HG02943 (cell line): ENCODE results near the gene CDC6.

Source experiments
- ATAC-seq: cut with Tn5 transposase; IDR thresholded peaks from one replicate; pipeline ENCODE4 v1.9.1; 2021; ENCODE audit warnings: mild to moderate bottlenecking, low read depth, moderate library complexity; ENCODE audit not compliant: unreplicated experiment

CDC6 gene

DNA sequence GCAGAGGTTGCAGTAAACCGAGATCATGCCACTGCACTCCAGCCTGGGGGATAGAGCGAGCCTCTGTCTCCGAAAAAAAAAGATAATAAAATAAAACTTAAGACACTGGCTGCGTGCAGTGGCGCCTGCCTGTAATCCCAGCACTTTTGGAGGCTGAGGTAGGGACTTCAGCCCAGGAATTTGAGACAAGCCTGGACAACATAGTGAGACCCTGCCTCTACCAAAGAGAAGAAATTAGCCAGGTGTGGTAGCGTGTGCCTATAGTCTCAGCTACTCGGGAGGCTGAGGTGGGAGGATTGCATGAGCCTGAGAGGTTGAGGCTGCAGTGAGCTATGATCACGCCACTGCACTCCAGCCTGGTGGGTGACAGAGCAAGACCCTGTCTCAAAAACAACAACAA lies 47.9 kb downstream of the CDC6 start:
- ATAC-seq = no peak

DNA sequence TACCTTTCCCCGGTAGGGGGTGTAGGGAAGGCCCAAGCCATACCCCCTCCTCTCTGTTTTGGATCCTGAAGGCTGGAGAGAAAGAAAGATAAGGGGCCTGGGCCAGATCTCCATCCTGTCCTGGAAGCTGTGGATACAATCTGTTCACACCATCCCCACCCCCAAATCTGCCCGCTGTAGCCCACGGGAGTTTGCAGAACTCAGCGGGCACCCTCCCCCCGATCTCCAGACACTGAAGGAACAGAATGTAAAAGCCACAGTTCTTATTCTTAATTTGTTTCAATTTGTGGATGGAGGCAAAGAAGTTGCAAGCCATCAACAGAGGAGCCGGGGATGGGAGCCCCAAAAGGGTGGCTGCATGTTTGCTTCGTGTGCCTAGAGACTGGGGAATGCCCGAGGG lies 49.7 kb downstream of the CDC6 start:
- ATAC-seq = no peak

DNA sequence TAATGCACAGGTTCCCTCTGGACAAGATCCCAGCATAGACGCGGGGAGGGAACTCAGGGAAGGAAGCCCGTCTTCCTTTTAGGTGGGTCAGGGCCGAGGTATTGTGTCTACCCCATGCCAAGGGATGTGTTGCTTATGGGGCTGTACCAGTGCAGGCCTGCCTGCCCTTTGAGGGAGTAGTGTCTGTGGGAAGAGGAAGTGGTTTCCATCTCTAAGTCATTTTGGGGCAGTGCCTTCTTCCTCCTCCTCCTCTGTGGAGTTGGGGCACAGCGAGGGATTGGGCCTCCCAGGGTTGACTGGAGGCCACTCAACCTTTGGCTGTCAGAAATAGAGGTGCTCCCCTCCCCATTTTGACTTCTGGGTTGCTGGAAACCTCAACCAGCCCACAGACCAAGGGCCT lies 50.4 kb downstream of the CDC6 start:
- no peak for ATAC-seq

DNA sequence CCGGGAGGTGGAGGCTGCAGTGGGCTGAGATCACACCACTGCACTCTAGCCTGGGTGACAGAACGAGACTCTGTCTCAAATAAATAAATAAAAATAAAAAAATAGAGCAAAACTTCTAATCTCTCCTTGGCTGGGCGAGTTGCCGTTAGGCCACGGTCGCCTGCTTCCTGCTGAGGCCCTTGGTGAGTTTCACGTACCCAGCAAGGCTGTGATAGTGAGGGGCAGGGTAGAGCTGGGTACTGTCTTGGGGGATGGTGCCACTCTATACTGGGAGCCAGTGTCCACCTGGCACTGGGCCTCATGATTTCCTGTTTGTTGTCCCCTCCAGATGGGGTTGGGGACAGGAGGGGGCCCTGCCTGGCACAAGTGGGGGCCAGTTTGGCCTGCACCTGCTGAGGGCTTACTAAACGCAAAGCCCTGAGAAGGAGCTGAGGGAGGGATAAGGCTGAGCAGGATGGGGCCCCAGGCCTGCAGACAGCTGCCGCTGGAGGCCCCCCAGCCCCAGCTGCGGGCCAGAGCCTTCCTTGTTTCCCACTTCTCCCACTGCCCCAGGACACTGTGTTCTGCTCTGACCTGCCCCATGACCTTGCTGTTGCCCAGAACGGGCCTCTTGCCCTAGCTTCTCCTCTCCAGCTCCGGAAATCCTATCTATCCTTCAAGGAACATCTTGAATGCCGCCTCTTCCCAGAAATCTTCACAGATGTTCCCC lies 51.4 kb downstream of the CDC6 start:
- ATAC-seq = no peak

DNA sequence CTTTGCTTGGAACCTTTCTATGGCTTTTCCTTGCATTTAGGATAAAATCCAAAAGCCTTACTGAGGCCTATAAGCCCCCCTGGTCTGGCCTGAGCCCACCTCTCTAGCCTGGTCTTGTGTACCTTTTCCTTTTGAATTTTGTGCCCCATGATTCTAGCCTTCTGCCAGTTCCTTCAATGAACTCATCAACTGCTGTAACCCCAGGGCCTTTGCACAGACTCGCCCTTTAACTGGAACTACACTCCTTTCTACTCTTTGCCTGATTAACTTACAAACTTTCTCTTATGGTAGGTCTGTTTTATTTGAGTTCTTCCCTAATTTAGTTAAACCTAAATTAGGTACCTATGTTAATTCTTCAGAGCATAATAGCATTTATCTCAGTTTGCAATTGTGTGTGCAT lies 52.6 kb downstream of the CDC6 start:
- ATAC-seq = no peak

DNA sequence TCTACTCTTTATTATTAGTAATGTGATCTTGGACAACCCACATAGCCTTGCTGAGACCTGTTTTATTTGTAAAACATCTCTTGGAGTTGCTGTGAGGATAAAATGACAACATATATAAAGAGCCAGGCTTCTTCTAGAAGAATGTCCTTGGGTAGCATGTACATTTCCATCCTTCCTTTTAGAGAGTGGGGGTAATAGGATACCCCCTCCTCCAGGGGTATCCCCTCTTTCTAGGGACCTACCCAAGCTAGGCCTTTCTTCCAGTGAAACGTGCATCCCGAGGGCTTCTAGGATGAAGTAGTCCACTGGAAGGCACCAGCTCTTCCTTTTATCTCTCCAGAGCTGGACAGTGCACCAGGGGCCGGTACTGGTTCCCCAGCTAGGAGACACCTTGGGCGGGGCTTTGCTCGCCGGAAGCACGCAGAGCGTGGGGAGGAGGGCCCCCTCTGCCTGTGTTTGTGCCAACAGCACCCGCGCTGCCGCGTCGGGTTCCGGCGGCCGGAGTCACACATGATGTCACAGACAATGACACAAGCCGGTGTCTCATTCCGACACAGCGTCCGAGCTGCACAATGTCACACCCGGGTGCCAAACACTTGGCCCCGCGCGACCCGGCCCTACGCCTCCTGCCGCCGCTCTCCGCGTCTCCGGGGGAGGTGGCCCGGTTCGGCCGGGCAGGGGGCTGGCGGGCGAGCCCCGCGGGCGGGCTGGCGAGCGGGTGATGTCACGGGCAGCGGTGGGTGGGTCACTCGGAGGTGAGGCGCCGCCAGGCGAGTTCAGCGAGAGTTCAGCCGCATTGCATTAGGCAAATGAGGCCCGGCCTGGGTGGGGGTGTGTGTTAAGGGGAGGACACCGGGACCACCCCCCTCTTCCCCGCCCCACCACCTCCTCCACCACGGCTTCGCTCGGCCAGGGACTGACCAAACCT lies 53.5 kb downstream of the CDC6 start:
- ATAC-seq = no peak

DNA sequence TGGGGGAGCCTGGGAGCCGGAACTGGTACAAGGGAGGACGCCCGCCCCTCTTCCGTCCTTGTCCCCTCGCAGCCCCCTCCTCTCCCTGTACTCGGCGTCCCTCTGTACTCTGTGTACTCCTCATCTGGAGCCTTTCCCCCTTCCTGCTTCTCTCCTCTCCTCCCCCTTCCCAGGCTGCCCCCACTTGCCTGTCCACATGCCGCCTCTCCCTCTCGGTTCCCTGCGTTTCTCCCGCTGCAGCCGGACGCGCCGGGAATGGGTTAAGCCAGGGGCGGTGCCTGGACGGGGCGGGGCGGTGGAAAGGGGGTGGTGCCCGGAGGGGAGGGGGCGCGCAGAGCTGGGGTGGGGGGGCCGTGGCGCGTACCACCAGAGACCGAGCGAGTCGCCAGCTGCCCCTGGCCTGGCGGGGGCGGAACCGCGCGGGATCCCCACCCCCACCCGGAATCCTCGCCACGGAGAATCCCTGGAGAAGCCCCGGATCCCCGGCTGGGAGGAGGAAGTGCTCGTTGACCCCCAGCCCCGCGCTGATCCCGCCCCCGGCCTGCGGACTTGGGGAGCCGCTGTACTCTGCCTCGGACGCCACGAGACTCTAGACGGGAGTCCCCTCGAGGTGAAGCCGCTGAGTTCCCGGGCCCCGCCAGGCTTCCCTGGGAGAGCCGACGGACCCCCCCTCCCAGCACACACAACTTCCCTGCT lies 54.3 kb downstream of the CDC6 start:
- no peak for ATAC-seq

DNA sequence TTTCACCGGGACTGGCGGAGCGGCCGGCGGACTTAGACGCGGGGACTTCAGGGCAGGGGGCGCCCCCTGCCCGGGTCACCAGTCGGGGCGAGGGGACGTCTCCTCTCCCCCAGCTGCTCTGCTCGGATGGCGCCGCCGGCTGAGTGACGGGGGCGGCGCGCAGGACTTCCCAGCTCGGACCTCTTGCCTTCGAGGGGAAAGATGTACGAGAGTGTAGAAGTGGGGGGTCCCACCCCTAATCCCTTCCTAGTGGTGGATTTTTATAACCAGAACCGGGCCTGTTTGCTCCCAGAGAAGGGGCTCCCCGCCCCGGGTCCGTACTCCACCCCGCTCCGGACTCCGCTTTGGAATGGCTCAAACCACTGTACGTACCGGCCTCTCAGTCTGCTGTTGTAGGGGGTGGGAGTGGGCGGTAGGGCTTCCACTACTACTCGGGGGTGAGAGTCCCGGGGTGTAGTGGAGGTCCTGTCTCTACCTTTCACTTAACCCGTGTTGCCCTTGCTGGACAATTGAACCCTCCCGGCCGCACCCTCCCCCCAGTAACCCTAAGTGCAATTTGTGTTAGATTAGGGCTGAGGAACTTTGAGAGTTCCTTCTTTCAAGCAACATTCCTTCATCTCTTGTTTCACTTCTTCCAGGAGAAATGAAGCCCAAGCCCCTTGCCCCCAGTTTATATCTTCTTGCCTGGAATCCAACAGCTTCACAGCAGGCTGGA lies 55.0 kb downstream of the CDC6 start:
- no peak for ATAC-seq

DNA sequence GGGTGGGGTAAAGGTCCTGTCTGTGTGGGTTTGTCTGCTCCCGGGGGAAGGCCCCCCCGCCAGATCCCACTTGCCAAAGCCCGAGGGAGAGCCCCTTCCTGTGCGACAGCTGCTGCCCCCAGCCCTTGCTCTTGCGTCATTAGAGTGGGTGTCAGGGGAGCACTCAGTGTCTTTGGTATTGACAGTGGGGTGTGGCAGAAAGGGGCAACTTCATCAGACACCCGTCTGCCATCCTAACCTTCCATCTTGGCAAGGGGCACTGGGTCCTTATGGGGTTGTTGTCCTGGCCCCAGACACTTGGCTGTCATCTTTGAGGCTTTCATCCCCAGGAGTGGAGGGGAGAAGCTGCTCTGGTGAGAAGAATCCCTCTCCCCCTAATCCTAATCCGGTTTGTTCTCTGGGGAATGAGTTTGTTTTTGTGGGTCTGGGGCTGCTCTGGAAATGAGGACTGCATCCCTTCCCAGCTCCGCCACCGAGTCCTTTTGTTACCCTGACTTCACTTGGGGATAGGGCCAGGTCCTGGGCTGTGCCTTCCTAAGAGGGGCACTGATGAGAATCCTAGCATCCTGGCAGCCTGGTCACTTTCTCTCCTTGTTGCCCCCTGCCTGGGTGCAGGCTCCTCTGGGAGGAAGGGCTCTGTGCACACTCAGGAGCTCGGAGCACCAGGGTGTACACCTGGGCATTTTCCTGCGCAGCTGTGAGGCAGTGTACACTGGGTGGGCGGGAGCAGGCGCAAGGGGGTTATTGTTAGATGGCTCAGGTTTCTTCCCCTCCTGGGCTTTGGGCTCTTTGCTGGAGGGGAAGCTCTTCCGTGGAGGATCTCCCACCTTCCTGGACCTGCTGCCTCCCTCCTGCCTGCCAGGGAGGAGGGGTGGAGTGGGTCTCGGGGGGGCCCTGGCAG lies 55.8 kb downstream of the CDC6 start:
- no peak for ATAC-seq

DNA sequence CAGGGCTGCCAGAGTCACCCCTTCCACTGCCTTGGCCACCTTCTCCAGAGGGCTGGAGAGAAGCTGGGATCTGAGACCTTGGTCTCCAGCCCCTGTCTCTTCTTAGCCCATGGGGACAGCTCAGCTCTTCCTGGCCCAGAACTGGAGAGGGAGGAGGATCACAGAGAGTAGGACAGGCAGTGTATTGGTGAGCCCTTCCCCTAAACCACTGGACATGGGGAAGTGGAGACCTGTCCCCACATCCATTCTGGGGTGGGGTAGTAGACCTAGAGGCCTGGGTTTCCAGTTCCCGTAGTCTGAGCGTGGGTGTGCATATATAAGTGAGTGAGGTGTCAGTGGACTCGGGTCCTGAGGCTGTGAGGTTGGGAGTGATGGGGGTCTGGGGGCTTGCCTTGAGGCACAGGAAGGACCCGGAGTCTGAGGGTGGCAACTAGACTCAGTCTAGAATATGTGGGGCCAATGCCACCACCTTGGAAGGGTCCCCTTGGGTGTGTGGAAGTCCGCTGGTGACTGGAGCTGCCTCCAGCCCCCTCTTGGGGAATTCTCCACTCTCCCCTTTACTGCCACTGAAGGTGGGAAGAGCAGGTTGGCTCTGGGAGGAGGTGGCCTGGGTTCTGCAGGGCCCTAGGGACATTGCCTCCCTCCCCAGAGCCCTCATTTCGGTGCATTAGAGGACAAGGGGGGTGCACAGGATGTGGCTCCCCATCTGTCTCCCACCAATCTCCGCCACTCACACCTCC lies 56.9 kb downstream of the CDC6 start:
- no peak for ATAC-seq

DNA sequence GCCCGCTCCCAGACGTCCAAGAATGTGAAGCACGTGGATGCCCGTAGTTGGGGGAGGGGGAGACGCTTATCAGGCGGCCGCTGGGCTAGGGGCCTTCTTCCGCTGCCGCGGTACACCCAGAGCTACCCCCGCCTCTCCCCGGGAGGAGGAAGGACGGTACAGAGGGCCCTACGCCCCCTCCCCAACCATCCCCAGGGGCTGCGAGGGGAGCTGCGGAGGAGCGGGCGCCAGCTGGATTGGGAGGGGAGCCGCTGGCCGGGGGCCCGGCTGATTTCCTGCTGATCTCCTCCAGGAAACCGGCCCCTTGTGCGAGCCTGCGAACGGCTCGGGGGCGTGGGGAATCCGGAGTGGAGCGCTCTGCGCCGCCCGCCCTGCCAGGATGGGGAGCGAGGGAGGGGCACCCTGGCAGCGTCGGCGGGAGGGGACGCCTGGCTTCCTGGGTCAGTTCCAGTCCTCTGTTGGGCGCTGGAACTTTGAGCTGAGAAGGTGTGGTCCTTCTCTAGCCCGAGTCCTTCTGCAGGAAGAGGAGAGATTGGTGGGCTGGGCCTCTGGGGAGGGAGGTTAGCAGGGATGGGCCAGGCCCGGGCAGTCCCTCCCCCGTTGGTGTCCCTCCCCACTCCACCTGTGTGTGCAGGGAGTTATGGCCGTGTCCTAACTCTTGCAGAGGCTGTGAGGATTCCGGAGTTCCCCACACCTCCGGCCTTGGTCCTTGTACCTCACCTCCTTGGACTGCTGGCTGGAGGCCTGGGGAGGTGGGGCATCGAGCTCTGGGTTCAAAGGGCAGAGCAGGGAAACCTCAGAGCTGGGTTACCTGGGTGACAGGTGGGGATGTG lies 57.7 kb downstream of the CDC6 start:
- ATAC-seq = no peak

DNA sequence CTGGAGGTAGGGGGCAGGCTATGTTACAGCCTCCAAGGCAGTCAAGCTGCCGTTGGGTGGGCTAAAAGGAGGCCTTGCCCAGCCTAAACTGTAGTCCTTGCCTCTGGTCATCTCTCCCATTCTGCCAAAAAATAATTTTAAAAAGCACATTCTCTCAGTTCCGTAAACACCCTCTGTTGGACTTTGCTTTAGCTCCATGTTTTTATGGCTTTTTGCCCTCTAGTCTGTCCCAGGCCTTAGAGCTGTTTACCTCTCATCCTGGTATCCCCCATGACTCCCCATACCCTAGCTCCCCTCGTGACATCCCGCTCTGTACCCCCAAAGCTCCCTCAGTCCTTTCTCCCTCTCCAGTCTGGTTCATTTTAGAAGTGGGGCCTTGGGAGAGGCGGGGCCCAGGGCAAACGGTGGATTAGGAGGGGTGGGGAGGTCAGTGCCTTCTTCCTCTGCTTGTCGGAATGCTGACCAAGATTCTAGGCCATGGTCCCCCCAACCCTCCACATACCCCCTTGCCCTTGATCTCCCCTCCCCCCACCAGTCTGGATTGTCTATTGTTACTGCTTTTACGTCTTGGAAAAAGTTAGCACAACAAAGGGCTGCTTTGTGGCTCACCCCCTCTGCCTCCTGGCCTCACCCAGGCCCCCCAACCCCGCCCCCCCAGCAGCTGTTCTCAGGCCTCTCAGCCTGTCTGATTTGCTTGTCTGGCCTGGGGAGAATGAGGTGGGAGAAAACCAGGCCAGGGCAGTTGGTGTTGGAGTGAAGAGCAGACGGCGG lies 58.5 kb downstream of the CDC6 start:
- ATAC-seq = no peak

DNA sequence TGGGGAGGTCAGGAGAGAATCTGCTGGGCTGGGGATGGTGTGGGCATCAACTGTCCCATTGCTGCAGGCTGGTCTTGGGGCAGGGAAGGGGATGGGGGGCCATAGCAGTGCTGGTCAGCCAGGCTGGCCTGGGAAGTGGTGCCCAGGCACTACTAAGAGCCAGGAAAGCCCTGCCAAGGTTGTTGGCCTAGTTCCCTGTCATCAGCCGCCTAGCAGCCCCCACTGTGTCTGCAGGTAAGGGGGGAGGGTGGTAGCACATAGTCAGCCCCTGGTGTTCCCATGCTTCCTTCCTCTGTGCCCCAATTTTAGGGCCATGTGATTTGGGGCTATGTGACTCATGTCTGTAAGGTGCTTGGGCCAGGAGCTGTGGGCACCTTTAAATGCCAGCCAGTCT lies 59.1 kb downstream of the CDC6 start:
- no peak for ATAC-seq

DNA sequence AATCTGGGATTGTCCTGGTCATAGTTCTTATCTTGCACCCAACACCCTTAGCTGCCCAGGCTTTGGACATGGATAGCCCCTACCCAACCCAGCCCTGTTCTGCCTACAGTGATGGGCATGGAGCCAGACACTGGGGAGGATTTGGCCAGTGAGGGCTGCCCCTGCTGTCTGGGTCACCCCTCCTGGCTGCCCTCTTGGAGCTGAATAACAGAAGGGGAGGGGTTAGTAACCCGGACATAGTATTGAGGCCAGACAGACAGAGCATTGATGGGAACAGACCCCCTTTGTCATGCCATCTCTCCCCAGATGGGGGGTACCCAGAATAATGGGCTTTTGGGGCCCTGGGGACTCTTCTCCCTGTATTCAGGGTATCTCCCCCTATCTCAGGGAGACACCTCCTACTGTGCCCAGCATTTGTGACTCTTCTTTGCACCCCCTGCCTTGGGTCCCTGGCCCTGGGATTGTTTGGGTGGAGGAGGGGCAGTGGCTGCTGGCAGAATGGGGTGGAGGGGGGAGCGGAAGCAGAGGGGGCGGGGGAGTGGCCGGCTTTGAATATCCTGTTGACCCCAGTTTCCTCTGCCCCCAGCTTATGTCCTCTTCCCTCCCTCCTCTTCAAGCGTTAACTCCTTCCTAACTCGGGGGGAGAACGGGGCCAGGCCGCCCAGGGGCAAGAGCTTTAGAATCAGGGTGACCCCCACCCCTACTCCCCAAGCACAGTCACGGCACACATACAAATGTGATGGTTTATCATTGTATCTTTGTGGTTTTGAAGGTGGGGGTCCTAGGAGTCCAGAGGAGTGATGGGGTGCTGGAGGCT lies 59.8 kb downstream of the CDC6 start:
- ATAC-seq = no peak

DNA sequence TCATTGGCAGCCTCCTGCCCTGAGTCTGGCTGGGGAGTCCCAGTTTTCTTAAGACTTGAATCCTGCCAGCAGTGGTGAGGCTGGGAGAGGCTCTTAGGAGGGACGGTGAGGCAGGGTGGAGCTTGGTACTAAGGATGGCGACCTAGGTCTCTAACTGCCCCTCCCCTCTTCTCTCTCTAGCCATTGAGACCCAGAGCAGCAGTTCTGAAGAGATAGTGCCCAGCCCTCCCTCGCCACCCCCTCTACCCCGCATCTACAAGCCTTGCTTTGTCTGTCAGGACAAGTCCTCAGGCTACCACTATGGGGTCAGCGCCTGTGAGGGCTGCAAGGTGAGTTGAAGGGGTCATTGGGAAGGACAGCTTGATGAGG lies 60.4 kb downstream of the CDC6 start:
- ATAC-seq = no peak

DNA sequence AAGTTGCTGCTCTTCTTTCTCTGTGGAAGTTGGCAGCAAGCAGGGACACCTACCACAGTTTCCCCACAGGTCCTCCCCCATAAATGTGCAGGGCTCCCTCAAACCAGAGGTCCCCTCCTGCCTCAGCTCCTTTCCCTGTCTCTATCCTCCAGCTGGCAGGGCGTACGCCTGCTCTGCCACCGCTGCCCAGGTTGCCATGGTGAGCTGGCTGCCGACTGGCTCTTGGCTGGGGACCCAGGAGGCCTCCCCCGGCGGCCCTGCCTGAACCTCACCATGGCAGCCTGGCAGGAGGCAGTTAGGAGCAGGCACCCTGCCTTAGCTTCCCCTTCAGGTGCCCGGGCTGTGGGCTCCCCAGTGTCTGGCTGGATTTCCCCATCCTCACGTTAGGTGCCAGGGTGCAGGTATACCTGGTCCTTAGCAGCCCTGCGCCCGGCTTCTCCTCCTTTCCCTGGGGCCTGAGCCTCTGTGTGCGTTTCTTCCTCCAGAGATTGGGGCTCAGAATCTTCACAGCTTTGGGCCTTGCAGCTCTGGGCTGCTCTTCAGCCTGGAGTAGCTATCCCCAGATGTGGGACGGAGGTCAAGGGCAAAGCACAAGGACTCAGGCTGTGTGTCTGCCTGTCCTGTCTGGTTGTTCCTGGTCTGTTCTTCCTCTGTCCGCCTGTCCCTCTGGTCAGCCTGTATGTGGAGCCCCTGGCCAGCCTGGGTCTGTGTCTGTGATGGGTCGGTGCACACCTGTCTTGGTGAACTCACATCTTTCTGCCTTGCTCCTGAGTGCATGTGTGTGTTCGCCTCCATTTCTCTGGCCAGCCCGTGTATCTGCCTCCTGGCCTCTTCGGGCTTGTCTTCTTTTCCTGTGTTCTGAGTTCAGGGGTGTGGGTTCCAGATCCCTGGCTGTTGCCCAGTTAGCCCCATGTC lies 61.1 kb downstream of the CDC6 start:
- no peak for ATAC-seq
